K562 (cell line): Measurements from ENCODE around the gene ENOSF1. TPM values are rescaled to one million over a fixed set of nuclear protein-coding genes. Genes with fewer than 3 reads are reported as not detected.

Experiments used
- ATAC-seq: fragments of 200-7000 bp; cut with Tn5 transposase; 3 replicates; pipeline ENCODE4 v1.9.1; 2020; ENCODE audit warnings: moderate library complexity
- BruUV-seq: library from RNA; stranded (reverse); fragments of 400-500 nt; replicated peaks from 2 replicates; lab custom pipeline; 2021; lab: Mats Ljungman, UMichigan
- CTCF ChIA-PET: fragments of 300-600 bp; formaldehyde crosslinking; extraction: SDS; loops from one replicate; lab custom pipeline; 2021; ENCODE audit warnings: low intra/inter-chr PET ratio; lab: Yijun Ruan, JAX
- POLR2A ChIA-PET: fragments of 300-600, 350-650 bp; sonication (Branson Sonifier 250); formaldehyde crosslinking; extraction: SDS; loops from one replicate; lab custom pipeline; 2021; ENCODE audit warnings: antibody characterized with exemption, inconsistent platforms; lab: Yijun Ruan, JAX
- DNase-seq, 4 experiments: peaks; one replicate each; pipeline versions ENCODE4 v3.0.0 to v3.0.0-alpha.2; 2011 to 2018; ENCODE audit warnings: low spot score in 3 of 4, mixed read lengths in 3 of 4; ENCODE audit errors: extremely low read depth in 1 of 4
- FAIRE-seq: peaks from 2 replicates; lab custom pipeline; 2011; peaks lifted over from hg19 to GRCh38; lab: Jason Lieb, UNC
- H2AFZ ChIP-seq: 2 replicates; pipeline ENCODE4 v1.6.0; 2011; ENCODE audit warnings: low read depth, low read length, control low read depth, inconsistent platforms
- H3K27ac ChIP-seq: fragments of 200-600 bp; 3 replicates; pipeline ENCODE4 v1.8.0; 2011; ENCODE audit warnings: low read depth, mild to moderate bottlenecking, control low read depth, inconsistent platforms, low read length, moderate library complexity, mixed read lengths; ENCODE audit errors: extremely low read depth
- H3K27me3 ChIP-seq, 2 experiments: fragments of 300-600 bp in 1 of 2; 2 replicates in 1 of 2; 3 replicates in 1 of 2; pipeline versions ENCODE4 v1.6.0 to v1.8.0; 2011; ENCODE audit warnings: inconsistent platforms in 2 of 2, low read length in 2 of 2, mild to moderate bottlenecking in 1 of 2, mixed read lengths in 1 of 2, moderate library complexity in 1 of 2; ENCODE audit not compliant: control insufficient read depth in 2 of 2, insufficient read depth in 2 of 2
- H3K36me3 ChIP-seq: fragments of 300-600 bp; 3 replicates; pipeline ENCODE4 v1.8.0; 2011; ENCODE audit warnings: mild to moderate bottlenecking, low read length, inconsistent platforms; ENCODE audit not compliant: control insufficient read depth, insufficient read depth
- H3K4me1 ChIP-seq, 2 experiments: fragments of 200-600 bp in 1 of 2; replicated peaks in 1 of 2; 2 replicates in 1 of 2; 3 replicates in 1 of 2; pipeline versions ENCODE4 v1.5.1 to v1.8.0; 2011; ENCODE audit warnings: inconsistent platforms in 2 of 2, low read length in 2 of 2, mild to moderate bottlenecking in 1 of 2, mixed read lengths in 1 of 2, moderate library complexity in 1 of 2; ENCODE audit not compliant: control insufficient read depth in 2 of 2, insufficient read depth in 2 of 2
- H3K4me2 ChIP-seq: 2 replicates; pipeline ENCODE4 v1.6.1; 2011; ENCODE audit warnings: low read length, control low read depth, inconsistent platforms, mixed read lengths; ENCODE audit not compliant: insufficient read depth
- H3K4me3 ChIP-seq: fragments of 200-600 bp; sonication (generic), shearing (Covaris generic); 2 replicates; pipeline ENCODE4 v1.5.1; 2016; ENCODE audit warnings: control low read depth, inconsistent platforms
- H3K79me2 ChIP-seq: fragments of 200-600 bp; 3 replicates; pipeline ENCODE4 v1.8.0; 2011; ENCODE audit warnings: low read length, inconsistent platforms; ENCODE audit not compliant: control insufficient read depth, insufficient read depth
- H3K9ac ChIP-seq, 2 experiments: 2 replicates each; pipeline versions ENCODE4 v1.6.0 to v1.6.1; 2011; ENCODE audit warnings: low read depth in 2 of 2, low read length in 2 of 2, control low read depth in 1 of 2, inconsistent platforms in 1 of 2, mild to moderate bottlenecking in 1 of 2, mixed read lengths in 1 of 2; ENCODE audit not compliant: insufficient read depth in 1 of 2
- H3K9me1 ChIP-seq: one replicate; pipeline ENCODE4 v1.6.0; 2011; ENCODE audit warnings: inconsistent platforms, mild to moderate bottlenecking, low read length, moderate library complexity; ENCODE audit not compliant: control insufficient read depth, insufficient read depth
- H3K9me3 ChIP-seq: replicated peaks from 2 replicates; pipeline ENCODE4 v1.5.1; 2011; ENCODE audit warnings: low read depth, low read length, inconsistent platforms; ENCODE audit not compliant: control insufficient read depth, insufficient read depth
- H4K20me1 ChIP-seq: replicated peaks from 2 replicates; pipeline ENCODE4 v1.6.1; 2011; ENCODE audit warnings: low read length, inconsistent platforms, mixed read lengths; ENCODE audit not compliant: control insufficient read depth, insufficient read depth
- ARID1B ChIP-seq: fragments of 450-650 bp; IDR thresholded peaks from 2 replicates; pipeline ENCODE4 v1.6.1; 2016; ENCODE audit warnings: antibody characterized with exemption, mild to moderate bottlenecking, inconsistent platforms
- ARNT ChIP-seq, 2 experiments: fragments of 450-650 bp; IDR thresholded peaks; 2 replicates each; pipeline ENCODE4 v1.6.1; 2016; ENCODE audit warnings: mild to moderate bottlenecking in 1 of 2
- BRF1 ChIP-seq: IDR thresholded peaks from 3 replicates; pipeline ENCODE4 v1.6.1; 2011; ENCODE audit warnings: borderline replicate concordance, mild to moderate bottlenecking; ENCODE audit not compliant: insufficient read length; ENCODE audit errors: extremely low read depth
- CEBPZ ChIP-seq: fragments of 150-350 bp; IDR thresholded peaks from 2 replicates; pipeline ENCODE4 v1.6.1; 2014; ENCODE audit warnings: low read depth, mild to moderate bottlenecking, low read length, borderline replicate concordance
- ELF4 ChIP-seq: fragments of 450-650 bp; formaldehyde crosslinking; IDR thresholded peaks from 2 replicates; pipeline ENCODE4 v1.4.0; 2022; ENCODE audit warnings: missing genetic modification characterization
- HINFP ChIP-seq: fragments of 450-650 bp; conservative IDR thresholded peaks from 2 replicates; pipeline ENCODE4 v1.6.1; 2016; ENCODE audit warnings: missing genetic modification characterization, low read depth, mild to moderate bottlenecking, control low read depth, missing compliant biosample characterization
- HNRNPLL ChIP-seq: fragments of 200-400 bp; formaldehyde crosslinking; IDR thresholded peaks from 2 replicates; pipeline ENCODE4 v1.6.1; 2017; ENCODE audit warnings: low read length, low read depth, mild to moderate bottlenecking; ENCODE audit not compliant: poor library complexity, severe bottlenecking
- POLR2A ChIP-seq: fragments of 450-650 bp; conservative IDR thresholded peaks from 2 replicates; pipeline ENCODE4 v1.6.1; 2016
- POLR2H ChIP-seq: IDR thresholded peaks from 2 replicates; pipeline ENCODE4 v1.6.1; 2016; ENCODE audit warnings: missing genetic modification characterization, low read depth, mild to moderate bottlenecking, control low read depth, missing compliant biosample characterization, moderate library complexity
- SIN3B ChIP-seq: fragments of 450-650 bp; IDR thresholded peaks from 2 replicates; pipeline ENCODE4 v1.6.1; 2017; ENCODE audit warnings: low read depth, mild to moderate bottlenecking, moderate library complexity
- TFAM ChIP-seq: fragments of 250-450 bp; sonication (Bioruptor Pico); conservative IDR thresholded peaks from 2 replicates; pipeline ENCODE4 v1.5.0; 2021; ENCODE audit warnings: mild to moderate bottlenecking, moderate library complexity
- ZBTB2 ChIP-seq: fragments of 450-650 bp; IDR thresholded peaks from 2 replicates; pipeline ENCODE4 v1.6.1; 2016; ENCODE audit warnings: antibody characterized with exemption
- ZBTB8A ChIP-seq: fragments of 450-650 bp; IDR thresholded peaks from 2 replicates; pipeline ENCODE4 v1.6.1; 2018; ENCODE audit warnings: mild to moderate bottlenecking, moderate library complexity; ENCODE audit not compliant: partially characterized antibody
- WGBS: fragments of 100-300 bp; shearing (Covaris generic); methylation state at CpG from one replicate; pipeline ENCODE4 v1.1.6; 2016; ENCODE audit warnings: low coverage, mixed read lengths; ENCODE audit not compliant: insufficient coverage; ENCODE audit errors: missing lambda C conversion rate; 5-methylcytosine and 5-hydroxymethylcytosine counted together
- in situ Hi-C: fragments of 300-500 bp; cut with MboI; formaldehyde crosslinking; loops from 4 replicates; pipeline ENCODE4 v1.15.0; 2018; ENCODE audit warnings: inconsistent platforms, mixed read lengths
- intact Hi-C: fragments of 100-400 bp; cut with micrococcal nuclease; formaldehyde crosslinking; loops from 2 replicates; pipeline ENCODE4 v1.14.2; 2022
- polyA plus RNA-seq, 8 experiments: library from polyadenylated mRNA; depleted of rRNA in 4 of 8; stranded (reverse) in 5 of 8; unstranded in 3 of 8; fragments of >200 nt; fragmentation: Nextera tagmentation in 2 of 8; fragmentation: Illumina TruSeq in 1 of 8; extraction: Ambion mirVana in 2 of 8; extraction: Trizol in 1 of 8; gene quantifications; 2 replicates each; pipeline versions ENCODE4 v1.2.1 to v1.2.3, GENCODE V29; 2011 to 2014; ENCODE audit warnings: inconsistent platforms in 1 of 8, missing spikeins in 1 of 8
- total RNA-seq, 7 experiments: library from RNA; depleted of rRNA in 6 of 7; stranded (reverse); fragments of >200 nt in 6 of 7; fragmentation: Illumina TruSeq in 2 of 7; extraction: Trizol in 2 of 7; gene quantifications; 2 replicates each; pipeline versions ENCODE4 v1.2.1 to v1.2.3, GENCODE V29; 2011 to 2021; ENCODE audit warnings: low replicate concordance in 1 of 7

Gene ENOSF1
- total and polyA plus RNA-seq, 9 of the 15 experiments (the other 6 are each of a cell fraction or from before 2014, with no cell fraction given) = 15.5 to 66.4 (median 46.5) TPM

- peak in 3 of 4 experiments; percentile 52 to 54 (median 54) for DNase-seq
- peak overlapping the region; percentile 98 for H3K4me2 ChIP-seq
- H2AFZ ChIP-seq = peak overlapping the region; percentile 77
- POLR2A ChIA-PET = interaction anchor here (0.7 to 2.1 kb wide), 3 partner anchors 9 to 130 kb away, joined by 3 to 10 read pairs (median 4); no protein-coding TSS in a partner anchor
- in situ Hi-C loops = no loop called here
- CTCF ChIA-PET = no interaction called here
- peak; percentile 23 for ATAC-seq
- FAIRE-seq = no peak
- peaks cover 33% of the 10 kb centered on the region for H3K36me3 ChIP-seq
- peak overlapping the region; percentile 97 for H3K9ac ChIP-seq
- H3K9me1 ChIP-seq = no peaks in the 10 kb centered on the region
- peak overlapping the region; percentile 88 for H3K27ac ChIP-seq
- BruUV-seq = no TSS peak
- no peaks in the 10 kb centered on the region for H3K27me3 ChIP-seq
- 21% methylated on average over 8 of the region's 8 CpGs for WGBS
- H3K4me3 ChIP-seq = peak overlapping the region; percentile 63
- H3K79me2 ChIP-seq = peaks cover 53% of the 10 kb centered on the region
- no peaks in the 10 kb centered on the region for H4K20me1 ChIP-seq
- no peaks in the 10 kb centered on the region for H3K9me3 ChIP-seq
- H3K4me1 ChIP-seq = peaks cover 7 to 10% of the 10 kb centered on the region in 2 experiments; a peak in 3 of 5 replicates
- intact Hi-C loops = no loop called here
- 0 out of 4 replicates have a peak, but pooled peaks of 1 of the 2 experiments have one; percentile 45 for TF ChIP-seq ARNT (IDR thresholded peaks at IDR 0.05)
- TF ChIP-seq ZBTB2 = 0 out of 2 replicates have a peak, but pooled peaks have one; percentile 30
- TF ChIP-seq ZBTB8A = no peak
- TF ChIP-seq POLR2A = 0 out of 2 replicates have a peak, but pooled peaks have one; percentile 48
- peak; percentile 99 for TF ChIP-seq HINFP (tag)
- TF ChIP-seq POLR2H (tag) = no peak
- peak; percentile 46; the same call in 1 of the 2 replicates for TF ChIP-seq ELF4 (CRISPR knock-in tag)
- no peak for TF ChIP-seq BRF1
- no peak for TF ChIP-seq ARID1B
- TF ChIP-seq HNRNPLL = no peak
- TF ChIP-seq CEBPZ = 0 out of 2 replicates have a peak, but pooled peaks have one; percentile 7
- TF ChIP-seq SIN3B = no peak
- TF ChIP-seq TFAM (CRISPR knock-in tag) = no peak
Measured at GRCh38 chr18:711310-711656, 1.1 kb downstream of the ENOSF1 start.
